HCT116 (cell line): ENCODE results near the gene RPRD1B.

Experiments used
- CTCF ChIP-seq, 3 experiments: fragments of 200-600 bp in 1 of 3; sonication (generic) in 1 of 3; IDR thresholded peaks in 2 of 3; conservative IDR thresholded peaks in 1 of 3; 2 replicates each; pipeline ENCODE4 v1.5.1; 2012 to 2017; ENCODE audit warnings: low read depth in 2 of 3, low read length in 2 of 3, antibody characterized with exemption in 1 of 3, borderline replicate concordance in 1 of 3, control low read depth in 1 of 3, mild to moderate bottlenecking in 1 of 3, mixed read lengths in 1 of 3, mixed run types in 1 of 3, moderate library complexity in 1 of 3; ENCODE audit not compliant: insufficient read depth in 1 of 3
- EZH2 ChIP-seq: fragments of 200-600 bp; sonication (generic); IDR thresholded peaks from 2 replicates; pipeline ENCODE4 v1.6.1; 2017; ENCODE audit warnings: antibody characterized with exemption, mixed run types
- POLR2A ChIP-seq: IDR thresholded peaks from 2 replicates; pipeline ENCODE4 v1.7.0; 2011; ENCODE audit warnings: borderline replicate concordance; ENCODE audit not compliant: insufficient read depth, insufficient read length; ENCODE audit errors: extremely low read depth
- YY1 ChIP-seq: IDR thresholded peaks from 2 replicates; pipeline ENCODE4 v1.6.1; 2011; ENCODE audit warnings: low read length, low read depth, moderate library complexity, mild to moderate bottlenecking; ENCODE audit not compliant: insufficient replicate concordance; ENCODE audit errors: extremely low read depth
- TF ChIP-seq, protein P1 (sequence below): IDR thresholded peaks from 2 replicates; pipeline ENCODE4 v1.6.1; 2011; ENCODE audit warnings: mild to moderate bottlenecking, low read length, moderate library complexity; ENCODE audit not compliant: insufficient replicate concordance; ENCODE audit errors: extremely low read depth

- TF ChIP-seq CTCF (IDR thresholded peaks at IDR 0.05 in 2 of 3, conservative IDR thresholded peaks at IDR 0.05 in 1 of 3; ENCODE audit: borderline replicate concordance in 1 of 3, insufficient read depth in 1 of 3, low read depth in 2 of 3, low read length in 2 of 3) = no peak
- no peak for TF ChIP-seq POLR2A
- no peak for TF ChIP-seq EZH2
- TF ChIP-seq, protein P1, sequence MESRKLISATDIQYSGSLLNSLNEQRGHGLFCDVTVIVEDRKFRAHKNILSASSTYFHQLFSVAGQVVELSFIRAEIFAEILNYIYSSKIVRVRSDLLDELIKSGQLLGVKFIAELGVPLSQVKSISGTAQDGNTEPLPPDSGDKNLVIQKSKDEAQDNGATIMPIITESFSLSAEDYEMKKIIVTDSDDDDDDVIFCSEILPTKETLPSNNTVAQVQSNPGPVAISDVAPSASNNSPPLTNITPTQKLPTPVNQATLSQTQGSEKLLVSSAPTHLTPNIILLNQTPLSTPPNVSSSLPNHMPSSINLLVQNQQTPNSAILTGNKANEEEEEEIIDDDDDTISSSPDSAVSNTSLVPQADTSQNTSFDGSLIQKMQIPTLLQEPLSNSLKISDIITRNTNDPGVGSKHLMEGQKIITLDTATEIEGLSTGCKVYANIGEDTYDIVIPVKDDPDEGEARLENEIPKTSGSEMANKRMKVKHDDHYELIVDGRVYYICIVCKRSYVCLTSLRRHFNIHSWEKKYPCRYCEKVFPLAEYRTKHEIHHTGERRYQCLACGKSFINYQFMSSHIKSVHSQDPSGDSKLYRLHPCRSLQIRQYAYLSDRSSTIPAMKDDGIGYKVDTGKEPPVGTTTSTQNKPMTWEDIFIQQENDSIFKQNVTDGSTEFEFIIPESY = no peak
- TF ChIP-seq YY1 = no peak
Measured at GRCh38 chr20:38001173-38001875, 32.2 kb upstream of the RPRD1B start.
